ENCODE results near the gene SNTG2.

SNTG2 gene

GRCh38 chr2:1310202-1310601 is 359.6 kb downstream of the SNTG2 start:
- no peak for DNase-seq (ENCODE audit: low read depth)
- TF ChIP-seq, protein P1, sequence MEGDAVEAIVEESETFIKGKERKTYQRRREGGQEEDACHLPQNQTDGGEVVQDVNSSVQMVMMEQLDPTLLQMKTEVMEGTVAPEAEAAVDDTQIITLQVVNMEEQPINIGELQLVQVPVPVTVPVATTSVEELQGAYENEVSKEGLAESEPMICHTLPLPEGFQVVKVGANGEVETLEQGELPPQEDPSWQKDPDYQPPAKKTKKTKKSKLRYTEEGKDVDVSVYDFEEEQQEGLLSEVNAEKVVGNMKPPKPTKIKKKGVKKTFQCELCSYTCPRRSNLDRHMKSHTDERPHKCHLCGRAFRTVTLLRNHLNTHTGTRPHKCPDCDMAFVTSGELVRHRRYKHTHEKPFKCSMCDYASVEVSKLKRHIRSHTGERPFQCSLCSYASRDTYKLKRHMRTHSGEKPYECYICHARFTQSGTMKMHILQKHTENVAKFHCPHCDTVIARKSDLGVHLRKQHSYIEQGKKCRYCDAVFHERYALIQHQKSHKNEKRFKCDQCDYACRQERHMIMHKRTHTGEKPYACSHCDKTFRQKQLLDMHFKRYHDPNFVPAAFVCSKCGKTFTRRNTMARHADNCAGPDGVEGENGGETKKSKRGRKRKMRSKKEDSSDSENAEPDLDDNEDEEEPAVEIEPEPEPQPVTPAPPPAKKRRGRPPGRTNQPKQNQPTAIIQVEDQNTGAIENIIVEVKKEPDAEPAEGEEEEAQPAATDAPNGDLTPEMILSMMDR (IDR thresholded peaks at IDR 0.05; ENCODE audit: control insufficient read depth, insufficient read depth, low read depth, low read length, missing control alignments) = no peak
- H3K4me3 ChIP-seq (ENCODE audit: control insufficient read depth, low read depth, low read length) = no peak overlapping the region

DNA sequence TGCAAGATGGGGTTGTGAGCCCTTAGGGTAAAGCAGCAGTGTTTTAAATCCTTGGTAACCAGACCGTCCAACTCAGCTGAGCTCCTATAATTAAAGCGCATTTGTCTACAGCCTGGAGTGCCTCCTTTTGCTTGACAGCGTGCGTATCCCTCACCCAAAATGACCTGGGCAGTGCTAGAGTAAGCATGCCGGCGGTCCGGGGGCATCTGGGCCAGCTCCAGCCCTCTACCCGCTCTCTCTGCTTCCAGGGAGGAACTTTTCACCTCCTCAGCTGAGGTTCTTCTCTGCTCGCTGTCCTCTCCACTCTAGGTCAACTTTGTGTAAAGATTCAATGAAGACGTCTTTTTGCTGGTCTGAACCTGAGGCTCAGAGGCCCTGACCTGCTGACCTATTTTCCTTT is 360.2 kb downstream of the SNTG2 start:
- DNase-seq (ENCODE audit: low read depth) = no peak
- TF ChIP-seq, protein P1 (IDR thresholded peaks at IDR 0.05; ENCODE audit: control insufficient read depth, insufficient read depth, low read depth, low read length, missing control alignments) = no peak
- no peak overlapping the region for H3K4me3 ChIP-seq (ENCODE audit: control insufficient read depth, low read depth, low read length)

DNA sequence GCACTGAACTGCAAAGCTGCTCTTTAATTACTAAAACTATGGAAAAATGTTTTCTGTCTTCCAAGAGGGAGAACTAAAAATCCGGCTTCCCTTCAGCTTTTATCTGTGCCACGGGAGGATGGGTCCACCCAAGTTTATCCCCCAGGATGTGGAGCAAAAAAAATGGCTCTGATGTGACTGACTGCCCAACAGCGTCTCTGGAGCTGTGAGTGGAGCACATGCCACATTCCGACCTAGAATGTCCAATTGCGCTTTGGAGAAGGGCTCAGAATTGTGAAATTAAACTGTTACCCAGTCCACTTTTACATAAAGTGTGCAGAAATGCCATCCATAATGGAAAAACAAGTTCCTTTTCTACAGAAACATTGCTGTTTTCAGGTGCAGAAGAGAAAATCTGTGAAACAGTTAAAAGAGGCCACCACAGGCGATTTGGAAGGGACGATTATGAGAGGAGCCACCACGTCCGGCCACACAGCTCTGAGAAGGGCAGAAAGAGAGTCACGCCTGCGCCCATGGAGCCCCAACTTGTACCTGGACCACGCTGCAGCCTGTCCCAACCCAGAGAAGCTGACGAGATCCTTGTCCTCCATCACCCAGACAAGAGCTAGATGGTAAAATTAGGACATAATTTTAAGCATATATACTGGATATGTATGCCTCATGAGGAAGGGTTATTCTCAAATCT is 362.7 kb downstream of the SNTG2 start:
- TF ChIP-seq, protein P1 (IDR thresholded peaks at IDR 0.05; ENCODE audit: control insufficient read depth, insufficient read depth, low read depth, low read length, missing control alignments) = no peak
- no peak overlapping the region for H3K4me3 ChIP-seq (ENCODE audit: control insufficient read depth, low read depth, low read length)
- DNase-seq (ENCODE audit: low read depth) = no peak

GRCh38 chr2:1314254-1314653 is 363.6 kb downstream of the SNTG2 start:
- DNase-seq (ENCODE audit: low read depth) = no peak
- H3K4me3 ChIP-seq (ENCODE audit: control insufficient read depth, low read depth, low read length) = no peak overlapping the region
- TF ChIP-seq, protein P1 (IDR thresholded peaks at IDR 0.05; ENCODE audit: control insufficient read depth, insufficient read depth, low read depth, low read length, missing control alignments) = no peak

DNA sequence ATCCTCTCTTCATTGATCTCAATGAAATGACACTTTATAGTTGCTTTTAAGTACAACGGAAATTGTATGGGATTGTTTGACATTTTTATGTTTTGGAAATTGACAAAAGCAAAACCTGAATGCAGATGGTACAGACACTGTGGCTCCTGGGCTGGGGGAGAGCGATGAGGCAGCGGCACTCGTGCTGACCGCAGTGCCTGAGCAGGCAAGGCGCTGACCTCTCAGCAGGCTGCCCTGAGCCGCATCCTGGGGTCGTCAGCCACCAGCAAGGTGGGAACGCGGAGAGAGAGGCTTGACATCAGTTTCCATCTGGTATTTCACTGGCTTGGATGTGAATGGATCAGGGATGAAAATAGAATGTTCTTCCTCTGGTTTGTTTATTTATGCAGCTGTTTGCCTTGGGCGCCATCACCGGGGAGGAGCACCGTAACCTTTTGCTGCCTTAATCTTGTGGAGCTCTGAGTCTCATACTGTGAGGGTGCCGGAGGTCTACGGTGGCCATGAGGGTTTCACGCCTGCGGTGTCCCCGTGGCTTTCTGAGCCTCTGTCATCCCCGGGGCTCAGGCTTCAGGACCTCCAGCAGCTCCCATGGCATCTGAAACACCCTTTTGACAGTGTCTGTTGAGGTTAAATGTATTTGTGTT is 367.8 kb downstream of the SNTG2 start:
- TF ChIP-seq, protein P1 (IDR thresholded peaks at IDR 0.05; ENCODE audit: control insufficient read depth, insufficient read depth, low read depth, low read length, missing control alignments) = no peak
- DNase-seq (ENCODE audit: low read depth) = no peak
- no peak overlapping the region for H3K4me3 ChIP-seq (ENCODE audit: control insufficient read depth, low read depth, low read length)

DNA sequence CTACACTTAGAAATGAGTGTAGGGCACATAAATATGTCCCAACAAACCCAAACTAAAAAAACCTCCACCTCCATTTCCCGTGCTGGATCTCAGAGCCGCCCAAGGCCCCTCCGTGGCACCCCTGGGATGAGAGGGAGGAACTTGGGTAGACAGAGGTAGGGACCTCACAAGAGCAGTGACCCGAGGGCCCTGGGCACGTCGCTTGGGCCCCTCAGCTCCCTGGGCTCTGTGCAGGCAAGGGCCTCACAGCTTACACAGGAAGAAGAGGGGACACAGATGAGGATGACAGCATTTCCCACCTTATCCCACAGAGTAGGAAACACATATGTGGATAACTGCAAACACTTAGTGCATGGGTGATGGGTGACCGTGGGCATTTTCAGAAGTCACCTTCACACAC is 368.7 kb downstream of the SNTG2 start:
- TF ChIP-seq, protein P1 (IDR thresholded peaks at IDR 0.05; ENCODE audit: control insufficient read depth, insufficient read depth, low read depth, low read length, missing control alignments) = no peak
- H3K4me3 ChIP-seq (ENCODE audit: control insufficient read depth, low read depth, low read length) = no peak overlapping the region
- no peak for DNase-seq (ENCODE audit: low read depth)

Data from AG09309 (cell line).